IMR-90 (cell line): ENCODE data around the gene BTBD9. TPM values are rescaled to one million over a fixed set of nuclear protein-coding genes. Genes with fewer than 3 reads are reported as not detected.

Experiments
- ATAC-seq: fragments of 200-7000 bp; cut with Tn5 transposase; 2 replicates; pipeline ENCODE4 v1.9.1; 2020; ENCODE audit warnings: low read depth, mild to moderate bottlenecking, moderate library complexity
- BruUV-seq: library from RNA; stranded (reverse); fragments of 400-500 nt; replicated peaks from 2 replicates; lab custom pipeline; 2021; lab: Mats Ljungman, UMichigan
- CTCF ChIA-PET: fragments of 300-600 bp; formaldehyde crosslinking; extraction: SDS; loops from one replicate; lab custom pipeline; 2021; ENCODE audit warnings: antibody characterized with exemption; lab: Yijun Ruan, JAX
- POLR2A ChIA-PET: fragments of 300-600 bp; sonication (Branson Sonifier 250); formaldehyde crosslinking; loops from one replicate; lab custom pipeline; 2022; ENCODE audit warnings: antibody characterized with exemption; ENCODE audit not compliant: unreplicated experiment; lab: Charles Lee
- DNase-seq: peaks from one replicate; pipeline ENCODE4 v3.0.0; 2013
- H2AFZ ChIP-seq: replicated peaks from 2 replicates; pipeline ENCODE3; 2013; ENCODE audit warnings: low read length, mild to moderate bottlenecking; ENCODE audit not compliant: poor library complexity
- H2AK5ac ChIP-seq: 2 replicates; pipeline ENCODE4 v1.6.1; 2013; ENCODE audit warnings: low read depth, low read length, inconsistent platforms
- H2AK9ac ChIP-seq: replicated peaks from 2 replicates; pipeline ENCODE3; 2013; ENCODE audit warnings: mild to moderate bottlenecking, low read depth, low read length, moderate library complexity; ENCODE audit not compliant: poor library complexity
- H2BK120ac ChIP-seq: 2 replicates; pipeline ENCODE4 v1.6.1; 2013; ENCODE audit warnings: low read depth, low read length, inconsistent platforms
- H2BK15ac ChIP-seq: 3 replicates; pipeline ENCODE4 v1.6.1; 2013; ENCODE audit warnings: low read depth, low read length, inconsistent platforms
- H2BK20ac ChIP-seq: 2 replicates; pipeline ENCODE4 v1.6.1; 2013; ENCODE audit warnings: low read depth, mild to moderate bottlenecking, inconsistent platforms, low read length, moderate library complexity
- H2BK5ac ChIP-seq: 2 replicates; pipeline ENCODE4 v1.6.1; 2013; ENCODE audit warnings: mild to moderate bottlenecking, low read depth, low read length, inconsistent platforms; ENCODE audit not compliant: poor library complexity, severe bottlenecking
- H3K14ac ChIP-seq: replicated peaks from 2 replicates; pipeline ENCODE4 v1.6.1; 2013; ENCODE audit warnings: low read depth, low read length, inconsistent platforms
- H3K18ac ChIP-seq: 2 replicates; pipeline ENCODE4 v1.6.1; 2013; ENCODE audit warnings: low read depth, low read length, control low read depth
- H3K23ac ChIP-seq: 2 replicates; pipeline ENCODE4 v1.6.1; 2013; ENCODE audit warnings: low read depth, low read length, inconsistent platforms
- H3K27ac ChIP-seq: 2 replicates; pipeline ENCODE4 v1.5.1; 2013; ENCODE audit warnings: mild to moderate bottlenecking, control low read depth, low read length; ENCODE audit not compliant: insufficient read depth
- H3K27me3 ChIP-seq: 2 replicates; pipeline ENCODE4 v1.6.1; 2013; ENCODE audit warnings: low read length; ENCODE audit not compliant: control insufficient read depth, insufficient read depth
- H3K36me3 ChIP-seq: 2 replicates; pipeline ENCODE4 v1.6.1; 2013; ENCODE audit warnings: low read length, mixed read lengths; ENCODE audit not compliant: control insufficient read depth, insufficient read depth
- H3K4ac ChIP-seq: 2 replicates; pipeline ENCODE4 v1.6.1; 2013; ENCODE audit warnings: low read depth, low read length, inconsistent platforms
- H3K4me1 ChIP-seq: 2 replicates; pipeline ENCODE4 v1.6.1; 2013; ENCODE audit warnings: low read length, mixed read lengths; ENCODE audit not compliant: control insufficient read depth, insufficient read depth
- H3K4me2 ChIP-seq: 2 replicates; pipeline ENCODE4 v1.6.1; 2013; ENCODE audit warnings: low read depth, mild to moderate bottlenecking, control low read depth, low read length, moderate library complexity
- H3K4me3 ChIP-seq: 2 replicates; pipeline ENCODE4 v1.5.1; 2013; ENCODE audit warnings: low read depth, mild to moderate bottlenecking, control low read depth, low read length, moderate library complexity; ENCODE audit not compliant: insufficient read depth
- H3K56ac ChIP-seq: 2 replicates; pipeline ENCODE4 v1.6.1; 2013; ENCODE audit warnings: low read length, inconsistent platforms; ENCODE audit not compliant: insufficient read depth; ENCODE audit errors: extremely low read depth
- H3K79me1 ChIP-seq, 2 experiments: 2 replicates each; pipeline ENCODE4 v1.6.1; 2013; ENCODE audit warnings: low read length in 2 of 2, inconsistent platforms in 1 of 2, low read depth in 1 of 2
- H3K9ac ChIP-seq: 2 replicates; pipeline ENCODE4 v1.6.1; 2013; ENCODE audit warnings: low read depth, low read length, control low read depth
- H3K9me1 ChIP-seq: 2 replicates; pipeline ENCODE4 v1.6.1; 2013; ENCODE audit warnings: low read length, inconsistent platforms; ENCODE audit not compliant: insufficient read depth
- H3K9me3 ChIP-seq: 2 replicates; pipeline ENCODE4 v1.6.1; 2013; ENCODE audit warnings: low read length; ENCODE audit not compliant: control insufficient read depth, insufficient read depth
- H4K20me1 ChIP-seq: 2 replicates; pipeline ENCODE4 v1.6.1; 2013; ENCODE audit warnings: low read length, inconsistent platforms; ENCODE audit not compliant: insufficient read depth
- H4K5ac ChIP-seq: 2 replicates; pipeline ENCODE4 v1.6.1; 2013; ENCODE audit warnings: mild to moderate bottlenecking, low read depth, low read length, control low read depth
- H4K8ac ChIP-seq, 2 experiments: 2 replicates each; pipeline ENCODE4 v1.6.1; 2013; ENCODE audit warnings: low read depth in 2 of 2, low read length in 2 of 2, control low read depth in 1 of 2, inconsistent platforms in 1 of 2
- H4K91ac ChIP-seq: 2 replicates; pipeline ENCODE4 v1.6.1; 2013; ENCODE audit warnings: low read depth, low read length, inconsistent platforms; ENCODE audit not compliant: insufficient read depth
- CEBPB ChIP-seq: IDR thresholded peaks from 2 replicates; pipeline ENCODE4 v1.6.1; 2012; ENCODE audit warnings: low read depth, low read length, improper control_type of control experiment
- MAFK ChIP-seq: IDR thresholded peaks from 2 replicates; pipeline ENCODE4 v1.6.1; 2012; ENCODE audit warnings: low read depth, low read length, improper control_type of control experiment
- MAZ ChIP-seq: IDR thresholded peaks from 2 replicates; pipeline ENCODE4 v1.6.1; 2012; ENCODE audit warnings: low read depth, mild to moderate bottlenecking, low read length, improper control_type of control experiment, moderate library complexity, borderline replicate concordance
- MXI1 ChIP-seq: IDR thresholded peaks from 2 replicates; pipeline ENCODE4 v1.6.1; 2012; ENCODE audit warnings: low read depth, mild to moderate bottlenecking, low read length, moderate library complexity, borderline replicate concordance
- SMC3 ChIP-seq: fragments of 150-350 bp; IDR thresholded peaks from 2 replicates; pipeline ENCODE4 v1.6.1; 2016; ENCODE audit warnings: low read depth, mild to moderate bottlenecking, antibody characterized with exemption, low read length, moderate library complexity
- USF2 ChIP-seq: fragments of 150-350 bp; IDR thresholded peaks from 2 replicates; pipeline ENCODE4 v1.6.1; 2017; ENCODE audit warnings: mild to moderate bottlenecking, antibody characterized with exemption, low read length, low read depth
- WGBS, 2 experiments: methylation state at CpG; one replicate each; pipeline versions ENCODE4 v1.1.5 to v1.1.7; 2013; ENCODE audit warnings: missing lambda C conversion rate in 2 of 2; ENCODE audit not compliant: insufficient read length in 1 of 2; ENCODE audit errors: extremely low coverage in 2 of 2; 5-methylcytosine and 5-hydroxymethylcytosine counted together
- dilution Hi-C: fragments of 300-500 bp; cut with HindIII; formaldehyde crosslinking; loops from one replicate; pipeline ENCODE4 v1.14.3; 2018; ENCODE audit warnings: low sequenced_read_pairs; ENCODE audit not compliant: unreplicated experiment
- in situ Hi-C: fragments of 300-500 bp; cut with MboI; formaldehyde crosslinking; loops from 3 replicates; pipeline ENCODE4 v1.14.3; 2019; ENCODE audit warnings: low sequenced_read_pairs, inconsistent platforms, mixed read lengths
- intact Hi-C: fragments of 100-400 bp; cut with micrococcal nuclease; formaldehyde crosslinking; loops from 2 replicates; pipeline ENCODE4 v1.10.0; 2022
- polyA plus RNA-seq, 3 experiments: library from polyadenylated mRNA; depleted of rRNA; stranded (reverse); fragments of >200 nt; gene quantifications; 2 replicates each; pipeline ENCODE4 v1.2.3, GENCODE V29; 2012; ENCODE audit warnings: low replicate concordance in 1 of 3
- total RNA-seq: library from RNA; depleted of rRNA; stranded (reverse); fragments of >200 nt; gene quantifications from 2 replicates; pipeline ENCODE4 v1.2.3, GENCODE V29; 2012

The BTBD9 gene
- total and polyA plus RNA-seq, 2 of the 4 experiments (the other 2 are of a cell fraction) = 4.1 to 22.0 TPM

GRCh38 chr6:38593998-38594665 lies 45.6 kb downstream of the BTBD9 start:
- intact Hi-C loops (no loop called here), dilution Hi-C loops (no loop called here), in situ Hi-C loops (no loop called here)
- no peak overlapping the region for H3K14ac ChIP-seq
- no peaks in the 10 kb centered on the region for H4K20me1 ChIP-seq
- H3K27me3 ChIP-seq = no peaks in the 10 kb centered on the region
- no peak for DNase-seq
- no peak overlapping the region for H2BK15ac ChIP-seq
- no TSS peak for BruUV-seq
- no peak overlapping the region for H3K9ac ChIP-seq
- H2BK20ac ChIP-seq = no peak overlapping the region
- H2AK5ac ChIP-seq = no peak overlapping the region
- H3K79me1 ChIP-seq = 0 out of 4 replicates have a peak, but pooled peaks cover 0 to 2% of the 10 kb centered on the region in 2 experiments
- H4K5ac ChIP-seq = no peak overlapping the region
- no peak overlapping the region for H3K23ac ChIP-seq
- no peak overlapping the region for H3K4me3 ChIP-seq
- no peak overlapping the region for H2BK5ac ChIP-seq
- no peak overlapping the region for H2BK120ac ChIP-seq
- TF ChIP-seq USF2 = no peak
- no peak for TF ChIP-seq SMC3
- TF ChIP-seq MXI1 = no peak
- no peak for TF ChIP-seq MAZ
- peak; percentile 67; the same call in 1 of the 2 replicates for TF ChIP-seq MAFK
- no peak for TF ChIP-seq CEBPB
- no peak overlapping the region for H4K91ac ChIP-seq
- H3K4me1 ChIP-seq = peaks cover 2% of the 10 kb centered on the region; the same call in 1 of the 2 replicates
- H3K9me1 ChIP-seq = no peaks in the 10 kb centered on the region
- H3K18ac ChIP-seq = no peak overlapping the region
- CTCF ChIA-PET = no interaction called here
- no CpG with 5 or more reads among the region's 3 CpGs for WGBS, 2 experiments
- no peak overlapping the region for H2AK9ac ChIP-seq
- no peak overlapping the region for H3K27ac ChIP-seq
- no peak overlapping the region for H3K4ac ChIP-seq
- peaks cover 6% of the 10 kb centered on the region for H3K36me3 ChIP-seq
- H3K9me3 ChIP-seq = no peaks in the 10 kb centered on the region
- ATAC-seq = no peak
- H2AFZ ChIP-seq = no peak overlapping the region
- no peak overlapping the region for H4K8ac ChIP-seq
- POLR2A ChIA-PET = no interaction called here
- no peak overlapping the region for H3K56ac ChIP-seq
- H3K4me2 ChIP-seq = no peak overlapping the region
